ENCODE data around the gene ZCCHC7.
"Not testable (repeated sequence)": the region's sequence is repeated elsewhere in the genome, so short reads cannot be mapped to it uniquely, and the experiment has no call there.

The ZCCHC7 gene

DNA sequence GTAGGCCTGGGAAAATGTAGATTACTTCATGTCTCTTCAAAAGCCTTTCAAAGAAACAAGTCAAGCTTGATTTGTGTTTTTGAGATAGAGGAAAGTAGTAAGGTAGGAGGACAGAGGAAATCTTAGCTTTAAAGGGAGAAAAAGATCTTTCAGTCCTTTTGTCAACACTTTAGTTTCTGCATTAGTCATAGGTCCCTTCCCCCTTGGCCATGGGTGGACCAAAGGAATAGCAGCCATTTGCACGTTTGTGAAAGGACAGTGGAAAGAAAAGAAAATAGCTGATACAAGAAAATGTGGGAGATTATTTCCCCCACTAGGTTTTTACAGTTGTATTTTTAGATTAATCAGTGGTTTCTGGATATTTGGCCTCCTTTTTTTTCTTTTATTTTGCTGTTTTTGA, 180.2 kb downstream of the ZCCHC7 start:
- DNase-seq = no peak

DNA sequence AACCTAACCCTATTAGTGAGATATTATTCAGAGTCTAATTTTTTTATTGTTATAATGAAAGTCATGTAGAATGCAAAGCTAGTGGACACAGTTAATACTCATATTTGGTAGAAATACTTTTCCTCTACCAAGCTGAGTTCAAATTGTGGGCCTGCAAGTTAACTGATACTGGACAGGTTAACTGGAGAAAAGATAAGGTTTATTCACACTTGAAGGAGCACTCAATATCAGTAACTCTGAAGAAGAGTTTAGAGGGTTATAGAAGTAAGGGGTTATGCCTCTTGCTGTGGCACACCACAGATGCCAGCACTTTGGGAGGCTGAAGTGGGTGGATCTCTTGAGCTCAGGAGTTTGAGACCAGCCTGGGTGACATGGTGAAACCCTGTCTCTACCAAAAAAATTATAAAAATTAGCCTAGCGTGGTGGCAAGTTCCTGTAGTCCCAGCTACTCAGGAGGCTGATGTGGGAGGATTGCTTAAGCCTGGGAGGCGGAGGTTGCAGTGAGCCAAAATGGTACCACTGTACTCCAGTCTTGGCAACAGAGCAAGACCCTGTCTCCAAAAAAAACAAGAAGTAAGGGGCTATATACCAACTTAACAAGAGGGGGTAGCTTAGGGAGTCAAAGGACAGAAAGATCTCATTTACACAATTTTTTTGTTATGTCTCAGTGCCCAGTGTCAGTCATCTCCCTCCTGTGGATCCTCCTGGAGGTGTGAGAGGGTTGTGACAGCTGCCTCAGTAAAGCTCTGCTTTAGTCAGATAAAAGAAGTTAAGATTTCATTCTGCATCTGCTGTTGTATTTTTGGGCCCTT, 180.9 kb downstream of the ZCCHC7 start:
- DNase-seq = no peak

DNA sequence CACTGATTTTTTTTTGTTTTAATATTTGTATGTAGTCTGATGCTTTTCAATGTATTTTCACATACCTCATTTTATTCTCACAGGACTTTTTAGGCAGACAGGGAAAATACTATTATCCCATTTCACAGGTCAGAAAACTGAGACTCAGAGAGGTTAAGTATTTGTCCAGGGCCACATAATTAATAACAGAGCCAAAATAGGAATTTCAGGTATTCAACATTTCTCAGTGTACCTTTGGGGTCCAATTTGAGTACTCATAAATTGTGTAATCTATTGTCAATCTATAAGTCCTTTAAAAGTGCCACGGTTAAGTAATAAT, 181.4 kb downstream of the ZCCHC7 start:
- no peak for DNase-seq

DNA sequence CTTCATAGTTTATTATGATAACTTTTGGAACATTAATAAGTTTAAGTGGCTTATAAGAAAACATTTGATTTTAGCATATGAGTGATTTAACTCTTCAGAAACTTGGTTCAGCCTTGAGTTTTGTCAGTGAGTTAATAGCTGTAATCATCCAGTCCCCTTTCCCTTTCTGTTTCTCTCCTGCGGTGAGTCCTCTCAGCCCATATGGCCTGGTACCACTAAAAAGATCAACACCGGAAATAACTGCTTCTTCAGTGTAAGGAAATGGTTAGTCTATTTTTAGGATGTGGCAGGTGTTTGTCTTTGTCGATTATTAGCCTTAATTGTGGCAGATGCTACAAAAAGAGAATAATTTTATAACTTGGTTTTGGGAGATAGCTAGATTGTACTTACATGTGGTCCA, 181.9 kb downstream of the ZCCHC7 start:
- no peak for DNase-seq

DNA sequence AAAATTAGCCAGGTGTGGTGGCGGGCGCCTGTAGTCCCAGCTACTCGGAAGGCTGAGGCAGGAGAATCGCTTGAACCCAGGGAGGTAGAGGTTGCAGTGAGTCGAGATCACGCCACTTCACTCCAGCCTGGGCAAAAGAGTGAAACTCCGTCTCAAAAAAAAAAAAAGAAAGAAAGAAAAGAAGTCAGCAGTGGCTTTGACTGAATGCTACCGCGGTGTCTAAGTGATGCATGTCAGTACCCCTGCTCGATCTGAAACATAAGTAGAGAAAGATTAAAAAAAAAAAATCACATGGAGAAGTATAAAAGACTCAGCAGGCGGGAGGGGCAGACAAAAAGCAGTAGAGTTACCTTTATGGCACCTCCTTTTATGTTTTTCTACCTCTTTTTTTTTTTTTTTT, 182.9 kb downstream of the ZCCHC7 start:
- DNase-seq = not testable (repeated sequence)

DNA sequence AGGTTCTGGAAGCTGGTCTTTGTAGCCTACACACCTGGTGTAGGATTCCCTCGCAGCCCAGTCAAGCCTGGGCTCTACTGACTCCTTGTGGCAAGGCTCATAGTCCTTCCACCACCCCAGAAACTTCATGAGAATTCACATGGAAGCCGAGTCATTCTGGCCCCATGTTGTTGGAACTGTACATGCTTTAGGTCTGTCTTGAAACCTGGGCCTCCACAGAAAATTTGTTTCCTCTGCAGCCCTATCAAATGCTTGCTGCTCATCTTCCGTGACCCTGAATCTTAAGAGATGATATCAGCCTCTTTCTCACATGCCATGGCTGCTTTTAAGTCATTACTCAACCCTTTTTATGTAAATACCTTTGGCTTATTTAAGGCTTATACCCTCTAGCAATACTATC, 188.8 kb downstream of the ZCCHC7 start:
- DNase-seq = peak in 1 of 2 experiments; percentile 57

DNA sequence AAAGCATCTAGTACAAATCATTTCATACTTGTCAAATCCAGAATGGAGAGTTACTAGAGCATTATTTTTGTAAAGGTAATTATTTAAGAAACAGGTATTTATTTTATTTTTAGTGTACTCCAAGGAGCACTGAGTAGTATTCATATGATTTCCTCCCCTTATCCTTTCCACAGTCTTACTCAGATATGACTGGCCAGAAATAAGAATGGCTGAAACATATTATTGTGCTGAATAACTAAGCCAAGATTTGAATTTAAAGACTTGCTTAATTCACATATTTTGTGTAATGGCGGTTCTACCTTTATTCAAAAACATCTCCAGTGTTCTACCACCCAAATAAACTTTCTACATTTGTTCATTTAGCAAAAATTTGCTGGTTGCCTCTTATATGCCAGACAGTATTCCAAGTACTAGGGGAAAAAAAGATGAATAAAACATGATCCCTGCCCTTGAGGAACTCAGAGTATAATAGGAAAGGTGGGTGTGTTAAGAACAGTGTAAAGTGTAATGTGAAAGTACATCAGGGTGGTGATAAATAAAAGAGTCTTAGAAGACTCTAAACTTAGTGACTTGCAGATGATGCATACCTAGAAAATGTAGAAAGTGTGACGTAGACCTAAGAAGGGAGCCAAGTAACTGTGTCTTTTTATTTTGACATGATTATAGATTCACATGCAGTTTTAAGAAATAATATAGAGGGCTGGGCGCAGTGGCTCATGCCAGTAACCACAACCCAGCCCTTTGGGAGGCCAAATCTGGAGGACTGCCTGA, 191.7 kb downstream of the ZCCHC7 start:
- no peak for DNase-seq

DNA sequence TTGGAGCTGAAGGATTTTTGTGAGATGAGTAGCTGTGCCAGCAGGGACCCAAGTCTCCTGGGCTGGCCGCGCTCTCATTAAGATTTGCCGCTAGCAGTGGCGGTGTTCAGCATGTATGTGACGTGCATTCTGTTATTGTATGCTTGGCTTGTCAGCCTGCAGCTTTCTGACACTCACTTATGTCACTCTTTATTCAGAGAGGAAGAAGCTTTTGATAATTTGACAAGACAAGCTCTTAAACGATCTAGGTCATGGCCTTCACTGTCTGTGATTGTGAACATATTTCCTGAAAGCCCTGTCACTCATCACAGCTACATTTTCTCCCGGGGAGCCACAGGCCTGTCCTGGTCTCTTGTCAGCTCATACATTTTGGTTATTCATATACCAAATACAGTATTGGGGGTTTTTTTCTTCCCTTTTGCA, 203.9 kb downstream of the ZCCHC7 start:
- DNase-seq = no peak

DNA sequence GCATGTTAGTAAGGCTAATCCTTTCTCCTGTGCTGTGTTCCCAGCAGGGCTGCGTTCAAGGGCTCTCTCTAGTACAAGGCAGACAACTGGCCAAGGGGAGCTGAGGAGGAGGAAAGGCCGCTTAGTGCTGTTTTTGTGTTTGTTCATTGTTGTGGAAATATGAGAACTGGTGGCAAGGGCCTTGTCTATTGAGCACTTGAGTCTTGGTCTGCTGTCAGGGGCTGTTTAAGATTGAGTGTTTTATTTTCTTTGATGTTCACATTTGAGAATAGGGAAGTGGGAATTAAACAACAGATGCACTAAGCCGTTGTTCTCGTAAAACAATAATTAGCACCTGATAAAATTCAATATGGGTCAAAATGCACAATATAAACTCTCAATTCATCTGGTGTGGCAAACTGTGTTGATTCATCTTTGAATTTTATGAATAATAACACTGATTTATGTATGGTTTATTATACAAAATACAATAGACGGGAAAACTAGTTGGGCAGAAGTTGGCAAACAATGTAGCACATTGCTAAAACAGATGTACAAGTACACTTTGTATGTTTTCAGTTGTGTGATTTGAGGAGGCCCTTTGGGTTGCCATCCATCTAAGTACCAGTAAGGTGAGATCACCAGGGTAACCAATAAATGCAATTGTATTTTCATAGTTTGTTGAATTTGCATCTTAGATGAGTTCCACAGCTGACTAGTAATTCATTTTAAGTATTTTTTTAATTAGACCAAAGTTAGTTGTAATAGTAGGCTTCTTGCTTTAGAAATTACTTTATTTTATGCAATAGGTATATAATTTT, 204.5 kb downstream of the ZCCHC7 start:
- no peak for DNase-seq

DNA sequence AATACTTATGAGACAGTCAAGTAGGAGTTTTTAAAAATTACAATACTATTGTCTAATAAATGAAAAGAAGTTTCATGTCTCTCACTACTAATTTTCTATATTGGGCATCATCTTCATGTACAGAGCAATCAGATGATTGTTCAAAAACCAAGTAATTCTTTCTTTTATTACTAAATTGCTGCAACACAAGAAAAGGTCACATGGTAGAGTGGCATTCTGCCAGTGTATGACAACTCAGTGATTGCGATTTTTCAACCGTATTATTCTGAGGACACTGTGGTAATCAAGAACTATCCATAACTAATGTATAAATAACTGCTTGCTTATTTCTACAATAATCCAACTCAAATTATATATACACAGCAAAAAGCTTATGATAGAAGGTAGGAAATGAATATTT, 205.4 kb downstream of the ZCCHC7 start:
- no peak for DNase-seq

DNA sequence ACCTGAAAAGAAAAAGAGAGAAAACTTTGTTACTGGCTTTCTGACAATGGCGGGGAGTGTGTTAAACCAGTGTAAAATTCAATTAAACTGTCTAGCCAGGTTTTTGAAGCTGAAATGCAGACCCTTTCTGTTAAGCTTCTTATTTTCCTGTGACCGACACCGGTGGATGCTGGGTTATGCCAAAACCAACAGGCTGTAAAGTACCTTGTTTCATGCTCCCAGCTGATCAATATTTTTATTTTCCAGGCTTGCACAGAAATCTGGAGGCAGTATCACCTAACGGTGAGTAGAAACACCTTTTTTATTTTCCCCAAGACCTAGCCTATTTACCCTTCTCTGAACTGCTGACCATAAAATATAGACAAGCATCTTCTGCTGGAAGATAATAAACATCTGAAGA, 207.2 kb downstream of the ZCCHC7 start:
- DNase-seq = no peak

DNA sequence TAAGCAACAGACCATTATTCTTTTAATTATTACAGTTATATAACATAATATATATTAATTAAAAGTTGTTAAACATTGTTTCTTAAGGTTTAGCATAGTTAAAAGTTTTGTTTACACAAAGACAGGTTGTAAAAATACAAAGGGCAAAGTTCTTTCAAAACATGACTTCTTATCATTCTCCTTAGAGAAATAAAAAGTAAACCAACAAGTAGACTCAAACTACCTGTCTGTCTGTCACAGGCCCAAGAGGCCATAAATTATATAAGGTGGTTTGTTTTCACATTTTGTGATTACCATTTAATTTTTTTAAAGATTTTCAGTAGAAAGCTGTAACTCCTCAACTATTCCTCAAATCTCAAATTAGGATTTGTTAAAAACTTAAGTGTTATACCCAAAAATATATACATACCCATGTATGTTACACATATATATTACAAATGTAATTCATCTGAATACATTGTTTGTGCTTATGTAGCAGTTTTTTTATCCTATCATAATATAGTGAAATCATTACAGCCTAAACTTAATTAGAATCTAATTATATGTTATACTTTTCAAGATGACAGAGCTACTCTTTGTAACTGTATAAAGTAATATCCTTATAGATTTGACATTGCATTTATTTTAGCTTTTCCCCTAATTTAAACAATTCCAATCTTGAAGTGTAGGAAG, 208.3 kb downstream of the ZCCHC7 start:
- DNase-seq = no peak

DNA sequence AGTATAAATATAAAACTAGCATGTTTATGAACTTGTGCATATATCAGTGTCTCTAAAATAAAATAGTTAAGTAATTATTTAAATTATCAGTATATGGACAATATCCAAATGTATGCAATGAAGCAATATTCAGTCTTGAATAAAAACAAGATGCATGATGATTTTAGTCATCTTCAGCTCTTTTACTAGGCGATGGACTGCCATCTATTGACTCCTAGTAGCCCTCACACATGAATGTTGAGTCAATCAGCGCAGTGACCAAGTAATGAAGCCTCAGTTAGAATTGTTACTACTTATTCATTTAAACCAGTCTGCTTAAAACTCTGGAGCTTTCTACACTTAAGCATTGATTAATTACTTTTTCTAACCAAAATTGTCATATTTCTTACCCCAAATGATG, 209.2 kb downstream of the ZCCHC7 start:
- DNase-seq = peak in 1 of 2 experiments; percentile 29

DNA sequence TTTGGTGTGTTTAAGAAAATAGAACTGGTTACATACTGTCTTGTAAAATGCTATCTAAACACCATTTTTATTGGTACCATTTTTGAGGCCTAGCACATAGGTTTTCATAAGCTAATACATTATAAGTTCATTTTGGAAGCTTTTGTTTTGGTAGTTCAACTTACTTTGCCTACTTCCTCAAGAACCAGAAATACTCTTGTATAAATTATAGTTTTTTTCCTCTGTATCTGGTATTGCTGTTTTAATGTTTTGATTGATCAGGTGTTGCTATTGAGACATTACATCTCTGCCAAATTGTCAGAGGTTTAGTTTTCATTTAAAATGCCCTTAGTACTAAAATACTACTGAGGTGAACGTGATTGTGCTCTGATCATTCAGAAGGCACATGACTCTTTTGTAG, 211.5 kb downstream of the ZCCHC7 start:
- no peak for DNase-seq

DNA sequence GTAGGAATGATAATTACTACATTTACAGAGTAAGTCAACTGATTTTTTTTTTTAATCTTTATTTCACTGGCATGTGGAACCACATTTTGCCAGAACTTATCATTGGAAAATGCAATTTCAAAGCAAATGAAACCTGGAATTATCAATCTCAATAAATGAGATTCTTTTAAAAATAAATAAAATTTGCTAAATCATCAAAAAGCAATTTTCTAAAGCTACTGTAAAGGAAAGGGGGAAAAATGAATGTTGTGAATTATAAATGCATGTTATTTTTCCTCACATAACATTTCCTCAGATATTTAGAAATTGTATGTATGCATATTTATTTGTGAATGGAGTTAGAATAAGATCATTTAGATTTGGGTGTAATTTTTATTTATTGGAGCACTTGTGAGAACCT, 212.2 kb downstream of the ZCCHC7 start:
- DNase-seq = no peak

DNA sequence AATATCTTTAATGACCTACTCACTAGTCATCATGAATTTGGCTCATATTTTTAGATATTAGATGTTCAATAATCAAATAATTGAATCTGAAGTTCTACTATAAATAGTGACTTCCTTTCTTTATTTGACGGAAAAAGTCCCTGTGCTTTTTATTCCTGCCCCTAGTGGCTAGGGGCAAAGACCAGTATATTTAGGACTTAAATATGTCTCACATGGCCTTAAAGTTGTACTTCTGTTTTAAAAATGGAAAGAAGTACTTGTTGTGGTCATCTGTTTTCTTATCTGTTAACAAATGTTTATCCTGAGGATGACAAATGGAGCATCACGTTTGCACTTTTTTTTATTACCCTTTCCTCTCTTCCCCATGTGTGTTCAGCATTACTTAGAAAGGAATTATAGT, 212.9 kb downstream of the ZCCHC7 start:
- DNase-seq = no peak

DNA sequence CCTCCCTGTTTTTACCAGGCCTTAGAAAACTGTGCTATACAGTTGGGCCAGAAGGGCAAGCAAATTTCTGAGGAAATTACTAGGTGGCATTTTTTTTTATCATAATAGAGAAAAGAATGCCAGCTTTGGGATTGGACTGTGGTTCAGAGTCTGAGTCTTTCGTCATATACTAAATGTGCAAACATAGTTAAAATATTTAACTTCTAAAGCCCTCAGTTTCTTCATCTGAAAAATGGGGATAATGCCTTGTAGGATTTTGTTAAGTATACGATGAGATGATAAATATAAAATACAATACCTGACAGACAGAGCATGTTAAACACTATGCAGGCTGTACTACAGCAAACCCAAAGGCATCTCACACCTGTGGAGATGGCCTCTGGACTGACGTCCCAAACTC, 214.9 kb downstream of the ZCCHC7 start:
- DNase-seq = no peak

DNA sequence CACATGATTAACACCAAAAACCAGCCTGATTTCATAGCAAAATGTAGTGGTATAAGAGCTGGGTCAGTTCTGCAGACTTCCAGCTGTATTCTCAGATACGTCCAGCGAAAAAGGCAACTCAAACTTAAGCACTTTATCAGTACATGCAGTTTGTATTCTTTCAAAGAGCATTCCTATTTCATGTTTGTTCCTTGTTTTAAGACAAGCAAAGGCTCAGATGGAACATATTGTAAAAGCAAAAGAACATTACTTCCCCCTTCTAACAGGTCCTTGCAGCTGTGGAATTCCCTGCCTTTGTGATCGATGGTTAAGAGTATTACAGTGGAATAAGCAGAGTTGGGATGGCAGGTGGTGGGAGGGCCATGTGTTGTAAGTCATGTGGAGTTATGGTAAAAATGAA, 215.8 kb downstream of the ZCCHC7 start:
- DNase-seq = peak in 1 of 2 experiments; percentile 18

DNA sequence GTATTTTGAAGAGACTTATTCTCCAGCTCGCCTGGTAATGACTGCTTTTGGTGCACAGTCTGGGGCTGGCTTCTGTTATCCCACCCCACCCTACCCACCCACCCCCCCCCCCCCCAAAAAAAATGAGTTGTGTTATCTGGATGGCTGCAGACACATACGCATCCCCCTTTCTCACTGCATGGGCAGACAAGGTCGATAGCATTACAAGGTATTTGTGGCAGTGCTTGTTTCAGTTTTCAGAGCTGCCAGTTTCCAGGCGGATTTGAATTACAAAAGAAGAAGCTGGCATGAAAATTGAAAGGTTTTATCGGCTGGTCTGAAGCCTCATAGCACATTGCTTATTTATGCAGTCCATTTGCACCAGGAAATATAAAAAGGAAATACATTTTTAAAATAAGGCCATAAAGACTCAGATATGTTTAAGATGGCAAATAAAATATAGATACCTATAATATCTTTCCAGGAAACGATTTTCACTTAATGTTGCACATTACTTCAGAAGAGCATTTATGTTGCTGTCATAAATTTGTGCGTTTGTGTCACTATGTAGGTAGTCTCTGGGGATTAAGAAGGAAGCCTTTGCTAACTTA, 217.0 kb downstream of the ZCCHC7 start:
- peak; percentile 63 to 73 for DNase-seq

DNA sequence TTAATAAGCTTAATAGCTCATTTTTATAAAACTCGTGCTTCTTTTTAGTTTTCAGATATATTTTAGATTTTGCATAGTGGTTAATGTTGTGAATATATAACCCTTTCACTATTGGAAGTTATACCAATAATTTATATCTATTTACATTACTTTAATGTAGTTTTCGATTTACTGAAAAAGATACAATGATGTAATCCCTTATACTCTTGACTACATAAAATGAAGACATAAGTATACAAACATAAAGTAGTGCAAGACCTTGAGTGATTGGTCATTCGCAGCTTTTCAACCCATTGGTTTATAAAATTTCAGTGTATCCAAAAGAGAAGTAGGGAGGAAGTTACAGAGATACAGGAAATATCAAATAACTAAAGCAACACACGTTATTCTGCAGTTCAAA, 217.8 kb downstream of the ZCCHC7 start:
- DNase-seq = no peak

DNA sequence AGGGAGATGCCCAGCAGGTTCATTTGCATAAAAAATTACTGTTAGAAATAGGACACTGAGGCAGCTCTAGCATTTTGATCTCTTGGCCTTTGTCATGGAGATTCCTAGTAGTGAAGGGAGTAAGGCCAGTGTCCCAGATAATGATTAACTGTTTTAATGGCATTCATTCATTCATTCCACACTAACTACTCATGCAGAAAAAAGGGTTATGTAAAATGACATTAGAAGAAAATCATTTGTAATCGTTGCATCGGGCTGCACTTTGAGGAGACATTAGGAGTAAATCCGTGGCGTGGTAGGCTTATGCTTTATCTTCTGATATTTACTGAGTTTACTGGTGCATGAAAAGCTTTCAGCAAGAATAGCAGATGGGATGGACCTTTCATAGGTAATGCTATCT, 219.5 kb downstream of the ZCCHC7 start:
- peak; percentile 39 to 70 for DNase-seq

DNA sequence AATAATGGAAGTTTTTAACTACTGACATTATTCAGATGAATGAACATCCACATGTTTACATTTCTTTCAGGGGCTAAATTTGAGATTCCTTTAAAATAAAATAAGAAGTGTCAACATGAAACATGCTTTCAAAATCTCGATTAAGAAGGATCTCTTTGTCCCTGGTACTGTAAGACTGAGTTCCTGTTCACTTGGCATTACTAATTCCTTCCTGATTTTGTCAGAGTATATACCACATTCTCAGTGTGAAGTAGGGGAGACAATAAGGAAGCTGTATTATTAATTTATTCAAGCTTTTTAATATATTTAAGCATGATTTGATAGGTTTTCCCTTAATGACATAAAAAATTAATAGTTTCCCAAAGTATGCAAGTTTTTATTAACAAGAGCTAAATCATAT, 220.6 kb downstream of the ZCCHC7 start:
- no peak for DNase-seq

DNA sequence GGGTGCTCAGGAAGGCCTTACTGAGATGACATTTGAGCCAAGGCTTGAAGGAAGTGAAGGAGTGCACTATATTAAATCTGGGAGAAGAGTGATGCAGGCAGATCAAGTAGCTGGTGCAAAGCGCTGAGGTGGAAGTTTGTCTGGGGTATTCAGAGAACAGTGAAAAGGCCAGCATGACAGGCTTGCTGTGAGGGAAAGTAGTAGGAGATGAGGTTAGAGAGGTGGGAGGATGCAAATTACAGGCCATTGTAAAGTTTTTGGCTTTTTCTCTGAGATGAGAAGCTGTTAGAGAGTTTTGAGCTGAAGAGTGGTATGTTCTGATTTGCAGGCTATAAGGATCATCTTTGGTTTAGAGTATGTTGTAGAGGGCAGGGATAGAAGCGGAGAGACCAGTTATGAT, 221.3 kb downstream of the ZCCHC7 start:
- no peak for DNase-seq
